WTC11 (cell line): ENCODE measurements around the gene PLEKHH3. TPM values are rescaled to one million over a fixed set of nuclear protein-coding genes. Genes with fewer than 3 reads are reported as not detected.

Source experiments
- ATAC-seq: fragments of 200-7000 bp; cut with Tn5 transposase; 2 replicates; pipeline ENCODE4 v1.10.0; 2021; ENCODE audit warnings: mild to moderate bottlenecking, moderate library complexity
- CTCF ChIA-PET: fragments of 300-600 bp; sonication (Branson Sonifier 250); formaldehyde crosslinking; loops from one replicate; lab custom pipeline; 2021; ENCODE audit warnings: antibody characterized with exemption; lab: Charles Lee
- POLR2A ChIA-PET: fragments of 350-600 bp; sonication (Branson Sonifier 250); formaldehyde crosslinking; loops from one replicate; lab custom pipeline; 2021; ENCODE audit warnings: antibody characterized with exemption; lab: Charles Lee
- DNase-seq: peaks from one replicate; pipeline ENCODE4 v3.0.0; 2021; ENCODE audit warnings: low spot score
- H3K27ac Mint-ChIP-seq: 2 replicates; pipeline ENCODE4 v1.8.0; 2021; ENCODE audit warnings: mixed read lengths
- H3K27me3 Mint-ChIP-seq: 2 replicates; pipeline ENCODE4 v1.8.0; 2021; ENCODE audit warnings: low read depth, mild to moderate bottlenecking, moderate library complexity, mixed read lengths
- H3K36me3 Mint-ChIP-seq: 2 replicates; pipeline ENCODE4 v1.8.0; 2021; ENCODE audit warnings: mixed read lengths
- H3K4me1 Mint-ChIP-seq: 2 replicates; pipeline ENCODE4 v1.8.0; 2022; ENCODE audit warnings: mixed read lengths
- H3K4me3 Mint-ChIP-seq: 2 replicates; pipeline ENCODE4 v1.8.0; 2021; ENCODE audit warnings: mild to moderate bottlenecking, moderate library complexity, mixed read lengths
- H3K9me3 Mint-ChIP-seq: 2 replicates; pipeline ENCODE4 v1.8.0; 2021; ENCODE audit warnings: mixed read lengths
- CREM ChIP-seq: sonication (generic); formaldehyde crosslinking; IDR thresholded peaks from 2 replicates; pipeline ENCODE4 v1.8.1; 2022; ENCODE audit warnings: mild to moderate bottlenecking, missing genetic modification reagents, moderate library complexity
- ELF4 ChIP-seq: sonication (generic); formaldehyde crosslinking; IDR thresholded peaks from 2 replicates; pipeline ENCODE4 v1.8.1; 2022; ENCODE audit warnings: low read depth, mild to moderate bottlenecking, moderate library complexity, missing genetic modification reagents
- EMX1 ChIP-seq: fragments of 250-450 bp; sonication (Bioruptor Pico); IDR thresholded peaks from 2 replicates; pipeline ENCODE4 v1.8.0; 2021; ENCODE audit warnings: mild to moderate bottlenecking
- ESRRA ChIP-seq: sonication (generic); formaldehyde crosslinking; IDR thresholded peaks from 2 replicates; pipeline ENCODE4 v1.8.1; 2022; ENCODE audit warnings: mild to moderate bottlenecking, missing genetic modification reagents, borderline replicate concordance
- OVOL2 ChIP-seq: fragments of 250-450 bp; sonication (Bioruptor Pico); IDR thresholded peaks from 2 replicates; pipeline ENCODE4 v1.9.0; 2021; ENCODE audit warnings: mild to moderate bottlenecking, borderline replicate concordance
- SMAD4 ChIP-seq: sonication (generic); formaldehyde crosslinking; IDR thresholded peaks from 2 replicates; pipeline ENCODE4 v1.8.0; 2022; ENCODE audit warnings: mild to moderate bottlenecking, missing genetic modification reagents
- SOX15 ChIP-seq: fragments of 250-450 bp; sonication (Bioruptor Pico); IDR thresholded peaks from 2 replicates; pipeline ENCODE4 v1.9.0; 2021; ENCODE audit warnings: mild to moderate bottlenecking
- TP53 ChIP-seq: sonication (generic); formaldehyde crosslinking; IDR thresholded peaks from 2 replicates; pipeline ENCODE4 v1.8.1; 2023; ENCODE audit warnings: mild to moderate bottlenecking, missing genetic modification reagents
- ZBTB21 ChIP-seq: sonication (generic); formaldehyde crosslinking; IDR thresholded peaks from 2 replicates; pipeline ENCODE4 v1.8.1; 2023; ENCODE audit warnings: mild to moderate bottlenecking, missing genetic modification reagents, borderline replicate concordance
- ZNF263 ChIP-seq: sonication (generic); formaldehyde crosslinking; IDR thresholded peaks from 2 replicates; pipeline ENCODE4 v1.8.1; 2022; ENCODE audit warnings: low read depth, mild to moderate bottlenecking, moderate library complexity, missing genetic modification reagents
- ZNF396 ChIP-seq: fragments of 250-450 bp; sonication (Bioruptor Pico); IDR thresholded peaks from 2 replicates; pipeline ENCODE4 v1.8.0; 2021; ENCODE audit warnings: mild to moderate bottlenecking, moderate library complexity, borderline replicate concordance
- ZNF671 ChIP-seq: fragments of 250-450 bp; sonication (Bioruptor Pico); IDR thresholded peaks from 2 replicates; pipeline ENCODE4 v1.8.0; 2021; ENCODE audit warnings: mild to moderate bottlenecking
- total RNA-seq: library from RNA; stranded (reverse); gene quantifications from 3 replicates; pipeline ENCODE4 v1.2.3, GENCODE V29; 2021
- TF ChIP-seq, protein P1 (sequence below): fragments of 250-450 bp; sonication (Bioruptor Pico); conservative IDR thresholded peaks from 2 replicates; pipeline ENCODE4 v1.9.0; 2021; ENCODE audit warnings: mild to moderate bottlenecking
- TF ChIP-seq, protein P2 (sequence below): sonication (generic); formaldehyde crosslinking; IDR thresholded peaks from 2 replicates; pipeline ENCODE4 v1.8.1; 2022; ENCODE audit warnings: low read depth, mild to moderate bottlenecking, moderate library complexity, missing genetic modification reagents, borderline replicate concordance
- TF ChIP-seq, protein P3 (sequence below): sonication (generic); formaldehyde crosslinking; IDR thresholded peaks from 2 replicates; pipeline ENCODE4 v1.8.0; 2022; ENCODE audit warnings: mild to moderate bottlenecking, missing genetic modification reagents
- TF ChIP-seq, protein P4 (sequence below): fragments of 250-450 bp; sonication (Bioruptor Pico); IDR thresholded peaks from 2 replicates; pipeline ENCODE4 v1.9.0; 2021; ENCODE audit warnings: mild to moderate bottlenecking, borderline replicate concordance
- TF ChIP-seq, protein P5 (sequence below): sonication (generic); formaldehyde crosslinking; IDR thresholded peaks from 2 replicates; pipeline ENCODE4 v1.8.0; 2022; ENCODE audit warnings: missing genetic modification reagents
- TF ChIP-seq, protein P6 (sequence below): sonication (generic); formaldehyde crosslinking; IDR thresholded peaks from 2 replicates; pipeline ENCODE4 v1.8.1; 2023; ENCODE audit warnings: mild to moderate bottlenecking, missing genetic modification reagents, borderline replicate concordance

The PLEKHH3 gene
- total RNA-seq, 1 experiment from 2014 or later, result 40.2 TPM

DNA sequence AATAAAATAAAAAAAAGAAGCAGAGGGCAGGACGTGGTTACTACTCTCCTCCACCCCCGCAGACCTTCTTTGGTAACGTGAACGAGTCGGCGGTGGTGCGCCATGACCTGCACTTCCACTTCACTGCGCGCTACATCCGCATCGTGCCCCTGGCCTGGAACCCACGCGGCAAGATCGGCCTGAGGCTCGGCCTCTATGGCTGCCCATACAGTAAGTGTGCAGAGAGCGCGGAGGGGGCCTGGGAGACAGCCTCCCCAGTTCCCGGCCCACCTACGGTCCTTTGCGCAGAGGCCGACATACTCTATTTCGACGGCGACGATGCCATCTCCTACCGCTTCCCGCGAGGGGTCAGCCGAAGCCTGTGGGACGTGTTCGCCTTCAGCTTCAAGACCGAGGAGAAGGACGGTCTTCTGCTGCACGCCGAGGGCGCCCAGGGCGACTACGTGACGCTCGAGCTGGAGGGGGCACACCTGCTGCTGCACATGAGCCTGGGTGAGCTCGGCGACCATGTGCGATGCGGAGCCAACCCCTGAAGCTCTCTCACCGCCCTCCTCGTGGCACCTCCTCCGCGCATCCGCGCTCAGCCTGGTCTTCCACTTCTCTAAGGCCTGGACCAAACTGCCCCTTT lies 8.2 kb upstream of the PLEKHH3 start:
- CTCF ChIA-PET, result interaction anchor here (1.0 kb wide), 1 partner anchor 79 kb away, joined by 3 read pairs; no protein-coding TSS in a partner anchor
- POLR2A ChIA-PET, result interaction anchor here (0.6 kb wide), 1 partner anchor 88 kb away, joined by 3 read pairs; no protein-coding TSS in a partner anchor
- Mint-ChIP-seq H3K27ac (no peak overlapping the region), H3K27me3 (peaks cover 20% of the 10 kb centered on the region), H3K4me1 (peaks cover 39% of the 10 kb centered on the region), H3K36me3 (peaks cover 14% of the 10 kb centered on the region; the same call in 1 of the 2 replicates), H3K4me3 (no peak overlapping the region), H3K9me3 (no peaks in the 10 kb centered on the region)
- no peak for ATAC-seq
- TF ChIP-seq ESRRA (CRISPR knock-in tag) (no peak), ZNF263 (no peak), ZNF671 (CRISPR knock-in tag) (no peak), TP53 (CRISPR knock-in tag) (no peak), SMAD4 (CRISPR knock-in tag) (no peak), ZNF396 (CRISPR knock-in tag) (no peak), EMX1 (CRISPR knock-in tag) (no peak), SOX15 (CRISPR knock-in tag) (no peak), CREM (no peak), OVOL2 (CRISPR knock-in tag) (no peak), ELF4 (no peak)
- TF ChIP-seq, protein P1, sequence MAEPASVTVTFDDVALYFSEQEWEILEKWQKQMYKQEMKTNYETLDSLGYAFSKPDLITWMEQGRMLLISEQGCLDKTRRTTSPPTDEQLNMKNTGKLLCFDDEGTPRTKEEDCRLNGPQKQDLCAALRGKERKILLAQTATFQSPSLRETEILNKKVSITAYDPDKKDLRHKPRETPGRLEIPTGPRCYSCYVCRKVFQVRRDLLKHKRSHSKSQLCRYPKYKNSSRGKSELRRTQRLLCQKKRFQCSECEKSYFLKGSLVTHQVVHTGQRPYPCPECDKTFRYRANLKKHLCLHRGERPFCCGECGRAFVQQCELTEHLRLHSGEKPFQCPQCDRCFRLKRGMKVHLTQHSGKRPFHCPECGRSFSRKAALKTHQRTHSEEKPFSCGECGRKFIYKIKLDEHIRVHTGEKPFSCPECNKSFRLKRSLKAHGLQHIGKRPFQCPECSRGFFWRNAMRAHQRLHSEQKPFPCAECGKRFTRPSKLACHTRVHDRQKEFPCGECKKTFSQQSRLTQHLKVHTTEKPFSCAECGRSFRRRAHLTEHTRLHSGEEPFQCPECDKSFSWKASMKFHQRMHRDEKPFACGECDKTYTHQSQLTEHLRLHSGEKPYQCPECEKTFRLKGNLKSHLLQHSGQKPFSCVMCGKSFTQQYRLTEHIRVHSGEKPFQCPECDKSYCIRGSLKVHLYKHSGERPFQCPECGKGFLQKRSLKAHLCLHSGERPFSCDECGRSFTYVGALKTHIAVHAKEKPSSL (CRISPR knock-in tag), result no peak
- TF ChIP-seq, protein P2, sequence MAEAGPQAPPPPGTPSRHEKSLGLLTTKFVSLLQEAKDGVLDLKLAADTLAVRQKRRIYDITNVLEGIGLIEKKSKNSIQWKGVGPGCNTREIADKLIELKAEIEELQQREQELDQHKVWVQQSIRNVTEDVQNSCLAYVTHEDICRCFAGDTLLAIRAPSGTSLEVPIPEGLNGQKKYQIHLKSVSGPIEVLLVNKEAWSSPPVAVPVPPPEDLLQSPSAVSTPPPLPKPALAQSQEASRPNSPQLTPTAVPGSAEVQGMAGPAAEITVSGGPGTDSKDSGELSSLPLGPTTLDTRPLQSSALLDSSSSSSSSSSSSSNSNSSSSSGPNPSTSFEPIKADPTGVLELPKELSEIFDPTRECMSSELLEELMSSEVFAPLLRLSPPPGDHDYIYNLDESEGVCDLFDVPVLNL (CRISPR knock-in tag), result no peak
- TF ChIP-seq, protein P3, sequence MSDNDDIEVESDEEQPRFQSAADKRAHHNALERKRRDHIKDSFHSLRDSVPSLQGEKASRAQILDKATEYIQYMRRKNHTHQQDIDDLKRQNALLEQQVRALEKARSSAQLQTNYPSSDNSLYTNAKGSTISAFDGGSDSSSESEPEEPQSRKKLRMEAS (CRISPR knock-in tag), result no peak
- no peak for DNase-seq

DNA sequence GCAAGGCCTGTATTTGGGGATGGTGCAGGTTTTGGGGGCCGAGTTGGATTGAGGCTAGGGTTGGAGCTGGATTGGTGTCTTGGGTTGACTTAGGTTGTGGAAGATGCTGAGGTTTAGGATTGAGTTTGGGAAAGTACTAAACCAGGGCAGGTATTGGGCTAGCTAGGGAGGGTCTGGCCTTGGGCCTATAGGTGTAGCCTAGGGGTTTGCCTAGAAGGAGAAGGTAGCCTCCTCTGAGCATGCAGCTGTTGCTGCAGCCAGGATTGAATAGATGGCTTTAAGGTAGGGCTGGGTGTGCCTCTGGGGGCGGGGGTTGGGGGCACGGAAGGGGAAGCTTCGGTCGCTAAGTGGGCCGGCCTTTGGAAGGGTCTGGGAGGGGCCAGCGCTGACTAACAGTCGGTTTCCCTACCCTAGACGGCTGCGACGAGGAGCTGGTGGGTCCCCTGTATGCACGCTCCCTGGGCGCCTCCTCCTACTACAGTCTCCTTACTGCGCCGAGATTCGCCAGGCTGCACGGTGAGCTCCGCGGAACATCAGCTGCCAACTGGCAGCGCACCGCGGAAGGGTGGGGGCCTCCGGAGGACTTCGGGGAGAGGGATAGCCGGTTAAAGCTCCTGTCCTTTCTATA lies 6.7 kb upstream of the PLEKHH3 start:
- peak; percentile 66 for DNase-seq
- Mint-ChIP-seq H3K4me3 (peak overlapping the region; percentile 80), H3K27ac (no peak overlapping the region), H3K27me3 (peaks cover 22% of the 10 kb centered on the region), H3K4me1 (peaks cover 44% of the 10 kb centered on the region), H3K36me3 (peaks cover 14% of the 10 kb centered on the region; the same call in 1 of the 2 replicates), H3K9me3 (no peaks in the 10 kb centered on the region)
- CTCF ChIA-PET, result interaction anchor here (0.6 to 2.5 kb wide), 26 partner anchors 9 to 883 kb away, joined by 3 to 51 read pairs (median 5); partner anchors contain the start of genes BECN1, PSMC3IP, RAMP2 and RETREG3
- peak; percentile 10 for ATAC-seq
- POLR2A ChIA-PET, result interaction anchor here (0.5 to 1.8 kb wide), 11 partner anchors 9 to 1002 kb away, joined by 3 to 7 read pairs (median 3); no protein-coding TSS in a partner anchor
- TF ChIP-seq, protein P4, sequence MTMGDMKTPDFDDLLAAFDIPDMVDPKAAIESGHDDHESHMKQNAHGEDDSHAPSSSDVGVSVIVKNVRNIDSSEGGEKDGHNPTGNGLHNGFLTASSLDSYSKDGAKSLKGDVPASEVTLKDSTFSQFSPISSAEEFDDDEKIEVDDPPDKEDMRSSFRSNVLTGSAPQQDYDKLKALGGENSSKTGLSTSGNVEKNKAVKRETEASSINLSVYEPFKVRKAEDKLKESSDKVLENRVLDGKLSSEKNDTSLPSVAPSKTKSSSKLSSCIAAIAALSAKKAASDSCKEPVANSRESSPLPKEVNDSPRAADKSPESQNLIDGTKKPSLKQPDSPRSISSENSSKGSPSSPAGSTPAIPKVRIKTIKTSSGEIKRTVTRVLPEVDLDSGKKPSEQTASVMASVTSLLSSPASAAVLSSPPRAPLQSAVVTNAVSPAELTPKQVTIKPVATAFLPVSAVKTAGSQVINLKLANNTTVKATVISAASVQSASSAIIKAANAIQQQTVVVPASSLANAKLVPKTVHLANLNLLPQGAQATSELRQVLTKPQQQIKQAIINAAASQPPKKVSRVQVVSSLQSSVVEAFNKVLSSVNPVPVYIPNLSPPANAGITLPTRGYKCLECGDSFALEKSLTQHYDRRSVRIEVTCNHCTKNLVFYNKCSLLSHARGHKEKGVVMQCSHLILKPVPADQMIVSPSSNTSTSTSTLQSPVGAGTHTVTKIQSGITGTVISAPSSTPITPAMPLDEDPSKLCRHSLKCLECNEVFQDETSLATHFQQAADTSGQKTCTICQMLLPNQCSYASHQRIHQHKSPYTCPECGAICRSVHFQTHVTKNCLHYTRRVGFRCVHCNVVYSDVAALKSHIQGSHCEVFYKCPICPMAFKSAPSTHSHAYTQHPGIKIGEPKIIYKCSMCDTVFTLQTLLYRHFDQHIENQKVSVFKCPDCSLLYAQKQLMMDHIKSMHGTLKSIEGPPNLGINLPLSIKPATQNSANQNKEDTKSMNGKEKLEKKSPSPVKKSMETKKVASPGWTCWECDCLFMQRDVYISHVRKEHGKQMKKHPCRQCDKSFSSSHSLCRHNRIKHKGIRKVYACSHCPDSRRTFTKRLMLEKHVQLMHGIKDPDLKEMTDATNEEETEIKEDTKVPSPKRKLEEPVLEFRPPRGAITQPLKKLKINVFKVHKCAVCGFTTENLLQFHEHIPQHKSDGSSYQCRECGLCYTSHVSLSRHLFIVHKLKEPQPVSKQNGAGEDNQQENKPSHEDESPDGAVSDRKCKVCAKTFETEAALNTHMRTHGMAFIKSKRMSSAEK (CRISPR knock-in tag), result no peak
- TF ChIP-seq ZBTB21, result no peak
- TF ChIP-seq, protein P5, sequence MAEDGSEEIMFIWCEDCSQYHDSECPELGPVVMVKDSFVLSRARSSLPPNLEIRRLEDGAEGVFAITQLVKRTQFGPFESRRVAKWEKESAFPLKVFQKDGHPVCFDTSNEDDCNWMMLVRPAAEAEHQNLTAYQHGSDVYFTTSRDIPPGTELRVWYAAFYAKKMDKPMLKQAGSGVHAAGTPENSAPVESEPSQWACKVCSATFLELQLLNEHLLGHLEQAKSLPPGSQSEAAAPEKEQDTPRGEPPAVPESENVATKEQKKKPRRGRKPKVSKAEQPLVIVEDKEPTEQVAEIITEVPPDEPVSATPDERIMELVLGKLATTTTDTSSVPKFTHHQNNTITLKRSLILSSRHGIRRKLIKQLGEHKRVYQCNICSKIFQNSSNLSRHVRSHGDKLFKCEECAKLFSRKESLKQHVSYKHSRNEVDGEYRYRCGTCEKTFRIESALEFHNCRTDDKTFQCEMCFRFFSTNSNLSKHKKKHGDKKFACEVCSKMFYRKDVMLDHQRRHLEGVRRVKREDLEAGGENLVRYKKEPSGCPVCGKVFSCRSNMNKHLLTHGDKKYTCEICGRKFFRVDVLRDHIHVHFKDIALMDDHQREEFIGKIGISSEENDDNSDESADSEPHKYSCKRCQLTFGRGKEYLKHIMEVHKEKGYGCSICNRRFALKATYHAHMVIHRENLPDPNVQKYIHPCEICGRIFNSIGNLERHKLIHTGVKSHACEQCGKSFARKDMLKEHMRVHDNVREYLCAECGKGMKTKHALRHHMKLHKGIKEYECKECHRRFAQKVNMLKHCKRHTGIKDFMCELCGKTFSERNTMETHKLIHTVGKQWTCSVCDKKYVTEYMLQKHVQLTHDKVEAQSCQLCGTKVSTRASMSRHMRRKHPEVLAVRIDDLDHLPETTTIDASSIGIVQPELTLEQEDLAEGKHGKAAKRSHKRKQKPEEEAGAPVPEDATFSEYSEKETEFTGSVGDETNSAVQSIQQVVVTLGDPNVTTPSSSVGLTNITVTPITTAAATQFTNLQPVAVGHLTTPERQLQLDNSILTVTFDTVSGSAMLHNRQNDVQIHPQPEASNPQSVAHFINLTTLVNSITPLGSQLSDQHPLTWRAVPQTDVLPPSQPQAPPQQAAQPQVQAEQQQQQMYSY (CRISPR knock-in tag), result no peak
- TF ChIP-seq, protein P6, sequence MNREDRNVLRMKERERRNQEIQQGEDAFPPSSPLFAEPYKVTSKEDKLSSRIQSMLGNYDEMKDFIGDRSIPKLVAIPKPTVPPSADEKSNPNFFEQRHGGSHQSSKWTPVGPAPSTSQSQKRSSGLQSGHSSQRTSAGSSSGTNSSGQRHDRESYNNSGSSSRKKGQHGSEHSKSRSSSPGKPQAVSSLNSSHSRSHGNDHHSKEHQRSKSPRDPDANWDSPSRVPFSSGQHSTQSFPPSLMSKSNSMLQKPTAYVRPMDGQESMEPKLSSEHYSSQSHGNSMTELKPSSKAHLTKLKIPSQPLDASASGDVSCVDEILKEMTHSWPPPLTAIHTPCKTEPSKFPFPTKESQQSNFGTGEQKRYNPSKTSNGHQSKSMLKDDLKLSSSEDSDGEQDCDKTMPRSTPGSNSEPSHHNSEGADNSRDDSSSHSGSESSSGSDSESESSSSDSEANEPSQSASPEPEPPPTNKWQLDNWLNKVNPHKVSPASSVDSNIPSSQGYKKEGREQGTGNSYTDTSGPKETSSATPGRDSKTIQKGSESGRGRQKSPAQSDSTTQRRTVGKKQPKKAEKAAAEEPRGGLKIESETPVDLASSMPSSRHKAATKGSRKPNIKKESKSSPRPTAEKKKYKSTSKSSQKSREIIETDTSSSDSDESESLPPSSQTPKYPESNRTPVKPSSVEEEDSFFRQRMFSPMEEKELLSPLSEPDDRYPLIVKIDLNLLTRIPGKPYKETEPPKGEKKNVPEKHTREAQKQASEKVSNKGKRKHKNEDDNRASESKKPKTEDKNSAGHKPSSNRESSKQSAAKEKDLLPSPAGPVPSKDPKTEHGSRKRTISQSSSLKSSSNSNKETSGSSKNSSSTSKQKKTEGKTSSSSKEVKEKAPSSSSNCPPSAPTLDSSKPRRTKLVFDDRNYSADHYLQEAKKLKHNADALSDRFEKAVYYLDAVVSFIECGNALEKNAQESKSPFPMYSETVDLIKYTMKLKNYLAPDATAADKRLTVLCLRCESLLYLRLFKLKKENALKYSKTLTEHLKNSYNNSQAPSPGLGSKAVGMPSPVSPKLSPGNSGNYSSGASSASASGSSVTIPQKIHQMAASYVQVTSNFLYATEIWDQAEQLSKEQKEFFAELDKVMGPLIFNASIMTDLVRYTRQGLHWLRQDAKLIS, result no peak
